Thyroid gland (tissue), 4 donors: ENCODE results near the gene HBA2.

Source experiments
- CTCF ChIP-seq, 6 experiments: fragments of 200-600 bp in 3 of 6; fragments of 450-650 bp in 3 of 6; sonication (generic) in 3 of 6; IDR thresholded peaks; one replicate each; pipeline ENCODE4 v1.5.1; 2016 to 2019; ENCODE audit warnings: antibody characterized with exemption in 6 of 6, mild to moderate bottlenecking in 2 of 6, inconsistent platforms in 1 of 6, moderate library complexity in 1 of 6
- POLR2A ChIP-seq, 2 donors: fragments of 450-650 bp; IDR thresholded peaks; one replicate each; pipeline ENCODE4 v1.6.1; 2017; ENCODE audit warnings: antibody characterized with exemption in 2 of 2, mild to moderate bottlenecking in 2 of 2, moderate library complexity in 1 of 2

GRCh38 chr16:180101-180675 is 7.5 kb downstream of the HBA2 start, which contains the start of gene HBQ1:
- TF ChIP-seq CTCF (IDR thresholded peaks at IDR 0.05), result peak in 1 of 6 experiments; percentile 21
- no peak for TF ChIP-seq POLR2A (IDR thresholded peaks at IDR 0.05)
